Calu3 (cell line): ENCODE measurements around the gene ATOSB. TPM values are rescaled to one million over a fixed set of nuclear protein-coding genes. Genes with fewer than 3 reads are reported as not detected.

Source experiments
- BruUV-seq: library from RNA; stranded (reverse); fragments of 400-500 nt; replicated peaks from 2 replicates; lab custom pipeline; 2021; lab: Mats Ljungman, UMichigan
- CTCF ChIA-PET: fragments of 300-600 bp; sonication (Branson Sonifier 250); formaldehyde crosslinking; loops from one replicate; lab custom pipeline; 2022; ENCODE audit warnings: antibody characterized with exemption; lab: Charles Lee
- DNase-seq: peaks from one replicate; pipeline ENCODE4 v3.0.0; 2022
- H3K27ac Mint-ChIP-seq: one replicate; pipeline ENCODE4 v1.8.0; 2022; ENCODE audit warnings: mixed read lengths; ENCODE audit not compliant: unreplicated experiment
- H3K27me3 Mint-ChIP-seq: one replicate; pipeline ENCODE4 v1.8.0; 2022; ENCODE audit warnings: mixed read lengths; ENCODE audit not compliant: unreplicated experiment
- H3K36me3 Mint-ChIP-seq: one replicate; pipeline ENCODE4 v1.8.0; 2022; ENCODE audit warnings: mild to moderate bottlenecking, moderate library complexity, mixed read lengths; ENCODE audit not compliant: insufficient read depth, unreplicated experiment
- H3K4me1 Mint-ChIP-seq: one replicate; pipeline ENCODE4 v1.8.0; 2022; ENCODE audit warnings: mild to moderate bottlenecking, low read depth, mixed read lengths; ENCODE audit not compliant: unreplicated experiment
- H3K4me3 Mint-ChIP-seq: one replicate; pipeline ENCODE4 v1.8.0; 2022; ENCODE audit warnings: mild to moderate bottlenecking, low read depth, moderate library complexity, mixed read lengths; ENCODE audit not compliant: unreplicated experiment
- H3K9me3 Mint-ChIP-seq: one replicate; pipeline ENCODE4 v1.8.0; 2022; ENCODE audit warnings: low read depth, mixed read lengths; ENCODE audit not compliant: unreplicated experiment
- CTCF ChIP-seq: fragments of 200-600 bp; IDR thresholded peaks from one replicate; pipeline ENCODE4 v1.8.0; 2022; ENCODE audit warnings: antibody characterized with exemption; ENCODE audit not compliant: unreplicated experiment
- intact Hi-C: fragments of 100-400 bp; cut with micrococcal nuclease; formaldehyde crosslinking; loops from one replicate; pipeline ENCODE4 v1.10.0; 2022; ENCODE audit not compliant: unreplicated experiment
- total RNA-seq: library from RNA; stranded (reverse); gene quantifications from 2 replicates; pipeline ENCODE4 v1.2.3, GENCODE V29; 2022

Gene ATOSB
- total RNA-seq, 1 experiment from 2014 or later: 16.8 TPM

- no TSS peak for BruUV-seq
- DNase-seq: no peak
- CTCF ChIA-PET: interaction anchor here (0.6 kb wide), 1 partner anchor 338 kb away, joined by 4 read pairs; no protein-coding TSS in a partner anchor
- no peak overlapping the region for H3K27ac Mint-ChIP-seq
- no peaks in the 10 kb centered on the region for H3K36me3 Mint-ChIP-seq
- no peaks in the 10 kb centered on the region for H3K4me1 Mint-ChIP-seq
- no peak for TF ChIP-seq CTCF
- no peaks in the 10 kb centered on the region for H3K27me3 Mint-ChIP-seq
- H3K4me3 Mint-ChIP-seq: no peak overlapping the region
- intact Hi-C loops: no loop called here
- H3K9me3 Mint-ChIP-seq: peaks cover 5% of the 10 kb centered on the region
Observed at GRCh38 chr9:35135988-35136387, 20.3 kb upstream of the ATOSB start.

- peaks cover 3% of the 10 kb centered on the region for H3K9me3 Mint-ChIP-seq
- H3K36me3 Mint-ChIP-seq: no peaks in the 10 kb centered on the region
- no TSS peak for BruUV-seq
- H3K4me3 Mint-ChIP-seq: no peak overlapping the region
- no peak for TF ChIP-seq CTCF
- no peak overlapping the region for H3K27ac Mint-ChIP-seq
- no peaks in the 10 kb centered on the region for H3K27me3 Mint-ChIP-seq
- CTCF ChIA-PET: no interaction called here
- intact Hi-C loops: no loop called here
- no peaks in the 10 kb centered on the region for H3K4me1 Mint-ChIP-seq
- DNase-seq: no peak
Observed at GRCh38 chr9:35134920-35135319, 19.3 kb upstream of the ATOSB start.

- no TSS peak for BruUV-seq
Observed at GRCh38 chr9:35116898-35117551, 1.4 kb upstream of the ATOSB start.

GRCh38 chr9:35116539-35116897 lies 856 bp upstream of the ATOSB start:
- Mint-ChIP-seq H3K27ac (peak overlapping the region; percentile 61), H3K36me3 (peaks cover 45% of the 10 kb centered on the region), H3K9me3 (peaks cover 2% of the 10 kb centered on the region), H3K27me3 (no peaks in the 10 kb centered on the region), H3K4me3 (peak overlapping the region; percentile 89), H3K4me1 (peaks cover 30% of the 10 kb centered on the region)
- no peak for DNase-seq
- CTCF ChIA-PET: interaction anchor here (0.9 to 2.4 kb wide), 5 partner anchors 45 to 360 kb away, joined by 3 to 34 read pairs (median 5); partner anchors contain the start of gene UNC13B
- intact Hi-C loops: loop anchor here (1.0 kb wide), 2 partner anchors 142 to 361 kb away; no protein-coding TSS in a partner anchor
- no peak for TF ChIP-seq CTCF
- no TSS peak for BruUV-seq

More at GRCh38 chr9:35116898-35117551, 1.4 kb upstream of the ATOSB start:
- Mint-ChIP-seq H3K4me3 (peak overlapping the region; percentile 89), H3K9me3 (peaks cover 2% of the 10 kb centered on the region), H3K4me1 (peaks cover 26% of the 10 kb centered on the region), H3K27ac (peak overlapping the region; percentile 61), H3K27me3 (no peaks in the 10 kb centered on the region), H3K36me3 (peaks cover 40% of the 10 kb centered on the region)
- peak; percentile 70 for TF ChIP-seq CTCF
- peak; percentile 85 for DNase-seq
- CTCF ChIA-PET: interaction anchor here (0.9 to 2.4 kb wide), 5 partner anchors 45 to 360 kb away, joined by 3 to 34 read pairs (median 5); partner anchors contain the start of gene UNC13B
- intact Hi-C loops: loop anchor here (1.0 kb wide), 2 partner anchors 141 to 360 kb away; no protein-coding TSS in a partner anchor
